Suprapubic skin (tissue), 4 donors: ENCODE measurements around the gene NEXN. TPM values are rescaled to one million over a fixed set of nuclear protein-coding genes. Genes with fewer than 3 reads are reported as not detected.

Source experiments
- DNase-seq, 2 donors: peaks; one replicate each; pipeline ENCODE4 v3.0.0-alpha.2; 2019; ENCODE audit warnings: low spot score in 2 of 2
- H3K27ac ChIP-seq: fragments of 200-600 bp; sonication (generic); one replicate; pipeline ENCODE4 v1.5.1; 2019
- H3K27me3 ChIP-seq: fragments of 200-600 bp; sonication (generic); one replicate; pipeline ENCODE4 v1.5.1; 2019
- H3K36me3 ChIP-seq: fragments of 200-600 bp; sonication (generic); one replicate; pipeline ENCODE4 v1.5.1; 2019
- H3K4me1 ChIP-seq: fragments of 200-600 bp; sonication (generic); one replicate; pipeline ENCODE4 v1.5.1; 2019
- H3K4me3 ChIP-seq: fragments of 200-600 bp; sonication (generic); one replicate; pipeline ENCODE4 v1.5.1; 2019; ENCODE audit warnings: mild to moderate bottlenecking
- H3K9me3 ChIP-seq: fragments of 200-600 bp; sonication (generic); one replicate; pipeline ENCODE4 v1.5.1; 2019
- EP300 ChIP-seq: sonication (generic); formaldehyde crosslinking; IDR thresholded peaks from one replicate; pipeline ENCODE4 v1.6.1; 2017; ENCODE audit warnings: antibody characterized with exemption
- POLR2A ChIP-seq, 2 donors: fragments of 450-650 bp; IDR thresholded peaks; one replicate each; pipeline ENCODE4 v1.6.1; 2017; ENCODE audit warnings: antibody characterized with exemption in 2 of 2, mild to moderate bottlenecking in 2 of 2, moderate library complexity in 2 of 2
- POLR2AphosphoS5 ChIP-seq, 3 donors: sonication (generic); formaldehyde crosslinking; IDR thresholded peaks; one replicate each; pipeline ENCODE4 v1.6.1; 2017; ENCODE audit warnings: antibody characterized with exemption in 3 of 3
- WGBS: methylation state at CpG from one replicate; pipeline ENCODE4 v1.1.5; 2018; 5-methylcytosine and 5-hydroxymethylcytosine counted together
- total RNA-seq, 4 donors: library from RNA; depleted of rRNA; stranded (reverse); fragments of >200 nt; gene quantifications; one replicate each; pipeline ENCODE4 v1.1.0, GENCODE V29; 2016
- TF ChIP-seq, protein P1 (sequence below), 2 donors: fragments of 200-600 bp in 1 of 2; fragments of 450-650 bp in 1 of 2; sonication (generic) in 1 of 2; IDR thresholded peaks; one replicate each; pipeline ENCODE4 v1.5.1; 2016 to 2019; ENCODE audit warnings: antibody characterized with exemption in 2 of 2, mild to moderate bottlenecking in 1 of 2, moderate library complexity in 1 of 2

Gene NEXN
- total RNA-seq, 4 donors from 2014 or later, result 0.60 to 3.3 (median 2.1) TPM

DNA sequence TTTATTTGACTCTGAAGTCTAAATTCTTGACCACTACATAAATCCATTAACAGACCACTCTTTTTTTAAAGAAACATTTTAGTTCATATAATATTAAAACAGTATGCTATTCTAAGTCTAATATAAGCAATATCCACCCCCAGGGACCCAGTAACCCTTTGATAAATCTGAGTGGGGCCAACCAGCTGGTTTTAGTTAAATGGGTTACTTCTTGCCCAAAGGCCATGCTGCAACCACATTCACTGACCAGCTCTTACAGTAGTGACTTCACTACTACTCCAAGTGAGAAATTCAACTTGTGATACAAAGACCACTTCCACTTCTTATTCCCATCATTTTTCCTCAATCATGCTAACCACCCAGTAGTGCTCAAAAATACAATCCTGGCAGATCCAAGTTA, 70.0 kb downstream of the NEXN start:
- Histone ChIP-seq H3K27me3 (no peaks in the 10 kb centered on the region), H3K4me3 (no peak overlapping the region), H3K27ac (no peak overlapping the region), H3K4me1 (no peaks in the 10 kb centered on the region), H3K36me3 (peaks cover 99% of the 10 kb centered on the region), H3K9me3 (no peaks in the 10 kb centered on the region)
- TF ChIP-seq, protein P1, sequence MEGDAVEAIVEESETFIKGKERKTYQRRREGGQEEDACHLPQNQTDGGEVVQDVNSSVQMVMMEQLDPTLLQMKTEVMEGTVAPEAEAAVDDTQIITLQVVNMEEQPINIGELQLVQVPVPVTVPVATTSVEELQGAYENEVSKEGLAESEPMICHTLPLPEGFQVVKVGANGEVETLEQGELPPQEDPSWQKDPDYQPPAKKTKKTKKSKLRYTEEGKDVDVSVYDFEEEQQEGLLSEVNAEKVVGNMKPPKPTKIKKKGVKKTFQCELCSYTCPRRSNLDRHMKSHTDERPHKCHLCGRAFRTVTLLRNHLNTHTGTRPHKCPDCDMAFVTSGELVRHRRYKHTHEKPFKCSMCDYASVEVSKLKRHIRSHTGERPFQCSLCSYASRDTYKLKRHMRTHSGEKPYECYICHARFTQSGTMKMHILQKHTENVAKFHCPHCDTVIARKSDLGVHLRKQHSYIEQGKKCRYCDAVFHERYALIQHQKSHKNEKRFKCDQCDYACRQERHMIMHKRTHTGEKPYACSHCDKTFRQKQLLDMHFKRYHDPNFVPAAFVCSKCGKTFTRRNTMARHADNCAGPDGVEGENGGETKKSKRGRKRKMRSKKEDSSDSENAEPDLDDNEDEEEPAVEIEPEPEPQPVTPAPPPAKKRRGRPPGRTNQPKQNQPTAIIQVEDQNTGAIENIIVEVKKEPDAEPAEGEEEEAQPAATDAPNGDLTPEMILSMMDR (IDR thresholded peaks at IDR 0.05), result no peak
- TF ChIP-seq POLR2A (IDR thresholded peaks at IDR 0.05) (no peak), EP300 (no peak), POLR2AphosphoS5 (IDR thresholded peaks at IDR 0.05) (no peak)
- DNase-seq, result no peak

DNA sequence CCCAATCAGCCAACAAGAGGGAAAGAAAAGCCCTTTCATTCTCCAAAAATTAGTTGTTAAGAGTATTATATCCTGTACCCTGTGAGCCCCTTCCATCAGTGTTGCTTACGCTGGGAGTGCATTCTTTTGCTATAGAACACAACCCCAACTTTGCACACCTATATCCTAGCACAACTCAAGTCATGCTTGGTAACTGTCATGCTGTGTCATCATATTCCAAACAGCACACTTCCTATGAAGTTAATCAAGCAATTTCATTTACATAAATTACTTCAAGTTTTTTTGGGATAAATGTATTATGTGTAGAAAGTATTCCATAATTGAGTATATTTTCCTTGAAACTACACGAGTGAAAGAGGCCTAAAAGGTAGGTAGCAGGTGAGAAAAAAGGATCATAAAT, 70.4 kb downstream of the NEXN start:
- Histone ChIP-seq H3K4me1 (no peaks in the 10 kb centered on the region), H3K36me3 (peaks cover 99% of the 10 kb centered on the region), H3K27me3 (no peaks in the 10 kb centered on the region), H3K27ac (no peak overlapping the region), H3K9me3 (no peaks in the 10 kb centered on the region), H3K4me3 (no peak overlapping the region)
- TF ChIP-seq, protein P1 (IDR thresholded peaks at IDR 0.05), result no peak
- TF ChIP-seq EP300 (no peak), POLR2AphosphoS5 (IDR thresholded peaks at IDR 0.05) (no peak), POLR2A (IDR thresholded peaks at IDR 0.05) (no peak)
- DNase-seq, result no peak
- 93% methylated on average over 2 of the region's 2 CpGs for WGBS

DNA sequence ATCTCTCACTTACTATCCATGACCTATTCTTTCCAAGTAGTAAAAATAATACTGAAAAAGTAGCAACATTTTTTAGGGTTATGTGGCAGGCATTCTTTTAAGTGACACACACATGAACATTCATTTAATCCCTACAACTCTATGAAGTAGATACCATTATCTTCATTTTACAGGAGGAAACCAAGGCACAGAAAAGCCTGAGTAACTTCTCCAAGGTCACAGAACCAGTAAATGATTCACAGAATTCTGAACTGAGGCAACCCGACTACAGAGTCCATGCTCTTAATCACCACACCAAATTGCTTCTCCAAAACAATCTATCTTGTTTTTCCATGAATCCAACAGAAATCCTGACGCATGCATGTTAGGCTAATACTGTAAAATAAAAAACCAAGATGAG, 73.0 kb downstream of the NEXN start:
- no peaks in the 10 kb centered on the region for H3K4me1 ChIP-seq
- H3K36me3 ChIP-seq, result peaks cover 99% of the 10 kb centered on the region
- H3K27me3 ChIP-seq, result no peaks in the 10 kb centered on the region
- H3K27ac ChIP-seq, result no peak overlapping the region
- DNase-seq, result no peak
- WGBS, result 93% methylated on average over 2 of the region's 2 CpGs
- no peak for TF ChIP-seq EP300
- no peak for TF ChIP-seq POLR2AphosphoS5 (IDR thresholded peaks at IDR 0.05)
- TF ChIP-seq, protein P1 (IDR thresholded peaks at IDR 0.05), result no peak
- TF ChIP-seq POLR2A (IDR thresholded peaks at IDR 0.05), result no peak
- H3K9me3 ChIP-seq, result no peaks in the 10 kb centered on the region
- no peak overlapping the region for H3K4me3 ChIP-seq

DNA sequence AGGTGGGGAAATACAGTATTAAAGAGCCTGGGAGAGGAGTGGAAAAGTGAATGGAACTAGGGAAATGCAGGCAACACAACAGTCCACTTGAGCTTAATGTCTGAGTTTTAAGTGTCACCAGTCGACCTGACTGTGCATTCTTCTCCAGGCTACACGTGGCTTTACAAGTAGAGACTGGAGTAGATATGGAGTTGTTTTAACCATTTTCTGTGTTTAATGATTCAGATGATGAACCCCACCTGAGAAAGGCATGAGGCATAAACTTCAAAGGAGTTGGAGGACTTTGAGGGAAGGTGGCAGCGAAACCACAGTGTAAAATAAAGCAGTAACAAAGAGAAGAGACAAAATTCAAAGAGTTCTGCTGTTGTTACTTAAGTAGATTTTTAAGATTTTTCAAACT, 77.9 kb downstream of the NEXN start:
- DNase-seq, result no peak
- H3K4me1 ChIP-seq, result peaks cover 5% of the 10 kb centered on the region
- peaks cover 79% of the 10 kb centered on the region for H3K36me3 ChIP-seq
- H3K4me3 ChIP-seq, result no peak overlapping the region
- WGBS, result 71% methylated on average over 3 of the region's 3 CpGs
- H3K9me3 ChIP-seq, result no peaks in the 10 kb centered on the region
- TF ChIP-seq POLR2A (IDR thresholded peaks at IDR 0.05) (no peak), EP300 (no peak), POLR2AphosphoS5 (IDR thresholded peaks at IDR 0.05) (no peak)
- TF ChIP-seq, protein P1 (IDR thresholded peaks at IDR 0.05), result no peak
- no peak overlapping the region for H3K27ac ChIP-seq
- no peaks in the 10 kb centered on the region for H3K27me3 ChIP-seq

DNA sequence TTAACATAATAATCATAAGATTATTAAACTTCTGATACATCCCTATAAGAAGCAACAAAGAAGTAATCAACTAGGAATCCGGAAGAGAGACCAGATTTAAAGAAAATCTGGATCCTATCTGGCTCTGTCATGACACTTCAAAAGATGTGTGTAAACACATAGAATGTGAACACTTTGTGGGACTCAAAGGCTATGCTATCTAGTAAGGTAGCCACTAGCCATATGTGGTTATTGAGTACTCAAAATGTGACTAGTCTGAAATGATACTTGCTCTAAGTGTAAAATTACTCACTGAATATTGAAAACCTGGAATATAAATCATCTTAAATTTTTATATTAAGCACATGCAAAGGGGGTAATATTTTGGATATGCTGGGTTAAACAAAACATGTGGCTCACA, 81.8 kb downstream of the NEXN start:
- Histone ChIP-seq H3K4me3 (no peak overlapping the region), H3K36me3 (peaks cover 40% of the 10 kb centered on the region), H3K9me3 (no peaks in the 10 kb centered on the region), H3K27ac (no peak overlapping the region), H3K27me3 (no peaks in the 10 kb centered on the region), H3K4me1 (peaks cover 12% of the 10 kb centered on the region)
- TF ChIP-seq, protein P1 (IDR thresholded peaks at IDR 0.05), result no peak
- no peak for DNase-seq
- WGBS, result 49% methylated on average over 1 of the region's 1 CpG
